IPS DF 4.7 (cell line): ENCODE measurements around the gene SLC18A3.

ENCODE experiments used
- DNase-seq: peaks from one replicate; pipeline ENCODE4 v3.0.0-alpha.2; 2013; ENCODE audit warnings: low spot score; ENCODE audit errors: extremely low read depth

SLC18A3 gene

GRCh38 chr10:49595713-49596492 lies 14.2 kb upstream of the SLC18A3 start:
- DNase-seq, result no peak

- DNase-seq, result no peak
These were observed 13.7 kb upstream of the SLC18A3 start for GRCh38 chr10:49596493-49596809.

GRCh38 chr10:49596836-49597235 lies 13.3 kb upstream of the SLC18A3 start:
- no peak for DNase-seq

- DNase-seq, result no peak
These were observed 12.5 kb upstream of the SLC18A3 start for GRCh38 chr10:49597426-49598163.

- no peak for DNase-seq
These were observed 11.8 kb upstream of the SLC18A3 start for GRCh38 chr10:49598164-49598856.

GRCh38 chr10:49598986-49599385 lies 11.1 kb upstream of the SLC18A3 start:
- no peak for DNase-seq

GRCh38 chr10:49599546-49599945 lies 10.6 kb upstream of the SLC18A3 start:
- DNase-seq, result no peak

GRCh38 chr10:49600046-49600445 lies 10.1 kb upstream of the SLC18A3 start:
- no peak for DNase-seq

GRCh38 chr10:49600781-49601400 lies 9.2 kb upstream of the SLC18A3 start:
- no peak for DNase-seq

- DNase-seq, result no peak
These were observed 8.3 kb upstream of the SLC18A3 start for GRCh38 chr10:49601857-49602256.

- no peak for DNase-seq
These were observed 7.6 kb upstream of the SLC18A3 start for GRCh38 chr10:49602380-49603023.

- no peak for DNase-seq
These were observed 4.7 kb upstream of the SLC18A3 start for GRCh38 chr10:49605216-49605938.

- DNase-seq, result no peak
These were observed 4.1 kb upstream of the SLC18A3 start for GRCh38 chr10:49605939-49606509.

- DNase-seq, result no peak
These were observed 3.1 kb upstream of the SLC18A3 start for GRCh38 chr10:49606981-49607535.

- DNase-seq, result no peak
These were observed 1.7 kb upstream of the SLC18A3 start for GRCh38 chr10:49608166-49609005.

GRCh38 chr10:49609006-49609282 lies 1.2 kb upstream of the SLC18A3 start:
- no peak for DNase-seq

- DNase-seq, result no peak
These were observed 612 bp upstream of the SLC18A3 start for GRCh38 chr10:49609283-49610113.

GRCh38 chr10:49610458-49611165 lies 502 bp downstream of the SLC18A3 start:
- no peak for DNase-seq
